ENCODE data around the gene RARRES2. TPM values are rescaled to one million over a fixed set of nuclear protein-coding genes. Genes with fewer than 3 reads are reported as not detected.

RARRES2 gene
- total and polyA plus RNA-seq, 12 donors, result 132 to 7,984 (median 3,315) TPM

- peaks cover 4 to 47% of the 10 kb centered on the region in 2 donors for H3K4me1 ChIP-seq (replicated peaks in 1 of 2)
- WGBS, 4 donors, result 0 to 1% (median 0%) methylated on average over 1 to 60 of the region's 60 CpGs
- peak within 1 kb of the TSS; percentile 74 to 94 (median 88) for H3K27ac ChIP-seq
- TF ChIP-seq, protein P1, sequence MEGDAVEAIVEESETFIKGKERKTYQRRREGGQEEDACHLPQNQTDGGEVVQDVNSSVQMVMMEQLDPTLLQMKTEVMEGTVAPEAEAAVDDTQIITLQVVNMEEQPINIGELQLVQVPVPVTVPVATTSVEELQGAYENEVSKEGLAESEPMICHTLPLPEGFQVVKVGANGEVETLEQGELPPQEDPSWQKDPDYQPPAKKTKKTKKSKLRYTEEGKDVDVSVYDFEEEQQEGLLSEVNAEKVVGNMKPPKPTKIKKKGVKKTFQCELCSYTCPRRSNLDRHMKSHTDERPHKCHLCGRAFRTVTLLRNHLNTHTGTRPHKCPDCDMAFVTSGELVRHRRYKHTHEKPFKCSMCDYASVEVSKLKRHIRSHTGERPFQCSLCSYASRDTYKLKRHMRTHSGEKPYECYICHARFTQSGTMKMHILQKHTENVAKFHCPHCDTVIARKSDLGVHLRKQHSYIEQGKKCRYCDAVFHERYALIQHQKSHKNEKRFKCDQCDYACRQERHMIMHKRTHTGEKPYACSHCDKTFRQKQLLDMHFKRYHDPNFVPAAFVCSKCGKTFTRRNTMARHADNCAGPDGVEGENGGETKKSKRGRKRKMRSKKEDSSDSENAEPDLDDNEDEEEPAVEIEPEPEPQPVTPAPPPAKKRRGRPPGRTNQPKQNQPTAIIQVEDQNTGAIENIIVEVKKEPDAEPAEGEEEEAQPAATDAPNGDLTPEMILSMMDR (IDR thresholded peaks at IDR 0.05), result no peak
- TF ChIP-seq POLR2A (IDR thresholded peaks at IDR 0.05), result peak; percentile 65 to 73
- peaks cover 0 to 7% of the 10 kb centered on the region in 2 donors for H3K36me3 ChIP-seq (replicated peaks in 1 of 2)
- no peaks in the 10 kb centered on the region for H3K27me3 ChIP-seq
- DNase-seq, result peak; percentile 96 to 98 (median 97)
- peak within 1 kb of the TSS; percentile 17 to 97 (median 89) for H3K4me3 ChIP-seq
- no peaks in the 10 kb centered on the region for H3K9me3 ChIP-seq (replicated peaks in 1 of 3)
- intact Hi-C loops (cut with DNase I), result no loop called here
Measured at GRCh38 chr7:150378853-150379440, 37.5 kb upstream of the RARRES2 start, which contains the start of gene ZNF775. ZNF775 (plus strand) TSS chr7:150379330; CDS start chr7:150388471, 9,141 bp downstream.

GRCh38 chr7:150378115-150378852, 36.9 kb upstream of the RARRES2 start:
- Histone ChIP-seq H3K27ac (peak overlapping the region; percentile 71 to 94 (median 88)), H3K4me1 (replicated peaks in 1 of 2) (peaks cover 4 to 49% of the 10 kb centered on the region in 2 donors), H3K9me3 (replicated peaks in 1 of 3) (no peaks in the 10 kb centered on the region), H3K27me3 (no peaks in the 10 kb centered on the region), H3K36me3 (replicated peaks in 1 of 2) (peaks cover 0 to 14% of the 10 kb centered on the region in 2 donors), H3K4me3 (peak overlapping the region in 3 of 4 donors; percentile 82 to 97 (median 92))
- peak in 6 of 7 donors; percentile 49 to 85 (median 58) for DNase-seq
- TF ChIP-seq POLR2A (IDR thresholded peaks at IDR 0.05), result no peak
- TF ChIP-seq, protein P1 (IDR thresholded peaks at IDR 0.05), result no peak
- intact Hi-C loops (cut with DNase I), result no loop called here
- 13 to 24% (median 16%) methylated on average over 28 to 32 of the region's 32 CpGs for WGBS, 4 donors

DNA sequence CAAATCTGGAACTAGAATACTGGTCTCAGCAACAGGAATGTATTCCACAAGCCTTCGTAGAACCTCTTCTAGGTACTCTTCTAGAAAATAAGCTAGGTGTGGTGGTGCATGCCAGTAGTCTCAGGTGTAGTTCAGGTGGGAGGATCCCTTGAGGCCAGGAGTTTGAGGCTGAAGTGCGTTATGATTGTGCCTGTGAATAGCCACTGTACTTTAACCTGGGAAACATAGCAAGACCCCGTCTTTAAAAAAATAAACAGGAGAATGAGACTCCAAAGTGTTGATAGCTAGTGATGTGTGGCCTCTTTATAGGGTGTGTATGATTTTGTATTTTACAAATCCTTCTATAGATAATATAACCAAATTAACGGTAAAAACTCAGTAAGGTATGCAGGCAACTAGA, 36.2 kb upstream of the RARRES2 start:
- Histone ChIP-seq H3K4me1 (replicated peaks in 1 of 2) (peaks cover 4 to 43% of the 10 kb centered on the region in 2 donors), H3K27ac (peak overlapping the region in 3 of 5 donors; percentile 71 to 94 (median 91))
- TF ChIP-seq, protein P1 (IDR thresholded peaks at IDR 0.05), result no peak
- no peak for TF ChIP-seq POLR2A (IDR thresholded peaks at IDR 0.05)

DNA sequence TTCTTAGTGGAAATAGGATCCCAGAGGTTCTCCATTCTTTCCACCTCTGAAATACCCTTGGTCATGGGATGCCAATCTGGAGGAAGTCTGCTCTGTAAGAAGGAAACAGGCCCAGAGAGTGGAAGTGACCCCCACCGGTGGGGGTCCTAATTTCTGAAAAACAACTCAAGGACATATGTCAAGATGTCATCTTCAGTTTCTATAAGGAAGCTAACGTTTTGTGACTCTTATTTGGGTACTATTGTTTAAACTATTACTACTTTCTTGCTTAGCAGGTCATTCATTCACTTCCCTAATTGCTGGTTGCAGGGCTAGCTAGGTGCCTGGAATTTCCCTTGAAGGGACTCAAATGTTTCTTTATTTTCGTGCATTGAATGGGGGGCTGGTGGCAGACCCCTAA, 35.8 kb upstream of the RARRES2 start:
- TF ChIP-seq POLR2A (IDR thresholded peaks at IDR 0.05), result no peak
- TF ChIP-seq, protein P1 (IDR thresholded peaks at IDR 0.05), result no peak
- peak overlapping the region in 2 of 5 donors; percentile 13 to 91 for H3K27ac ChIP-seq
- H3K36me3 ChIP-seq (replicated peaks in 1 of 2), result peaks cover 0 to 25% of the 10 kb centered on the region in 2 donors
- peak in 1 of 7 donors; percentile 48 for DNase-seq
- H3K27me3 ChIP-seq, result no peaks in the 10 kb centered on the region
- H3K4me1 ChIP-seq (replicated peaks in 1 of 2), result peaks cover 4 to 38% of the 10 kb centered on the region in 2 donors
- no peaks in the 10 kb centered on the region for H3K9me3 ChIP-seq (replicated peaks in 1 of 3)
- H3K4me3 ChIP-seq, result no peak overlapping the region
- intact Hi-C loops (cut with DNase I), result no loop called here
- 35 to 45% (median 36%) methylated on average over 3 of the region's 3 CpGs for WGBS, 4 donors

More for the DNA sequence above, 36.2 kb upstream of the RARRES2 start:
- intact Hi-C loops (cut with DNase I), result no loop called here
- Histone ChIP-seq H3K36me3 (replicated peaks in 1 of 2) (peaks cover 0 to 20% of the 10 kb centered on the region in 2 donors), H3K9me3 (replicated peaks in 1 of 3) (no peaks in the 10 kb centered on the region), H3K4me3 (no peak overlapping the region), H3K27me3 (no peaks in the 10 kb centered on the region)
- peak in 1 of 7 donors; percentile 41 for DNase-seq
- 66 to 78% (median 72%) methylated on average over 4 of the region's 4 CpGs for WGBS, 4 donors
